Measurements from ENCODE around the gene UPF3A. TPM values are rescaled to one million over a fixed set of nuclear protein-coding genes. Genes with fewer than 3 reads are reported as not detected.

Gene UPF3A
- total and polyA plus RNA-seq, 7 experiments from 2014 or later = 12.3 to 88.7 (median 57.9) TPM

DNA sequence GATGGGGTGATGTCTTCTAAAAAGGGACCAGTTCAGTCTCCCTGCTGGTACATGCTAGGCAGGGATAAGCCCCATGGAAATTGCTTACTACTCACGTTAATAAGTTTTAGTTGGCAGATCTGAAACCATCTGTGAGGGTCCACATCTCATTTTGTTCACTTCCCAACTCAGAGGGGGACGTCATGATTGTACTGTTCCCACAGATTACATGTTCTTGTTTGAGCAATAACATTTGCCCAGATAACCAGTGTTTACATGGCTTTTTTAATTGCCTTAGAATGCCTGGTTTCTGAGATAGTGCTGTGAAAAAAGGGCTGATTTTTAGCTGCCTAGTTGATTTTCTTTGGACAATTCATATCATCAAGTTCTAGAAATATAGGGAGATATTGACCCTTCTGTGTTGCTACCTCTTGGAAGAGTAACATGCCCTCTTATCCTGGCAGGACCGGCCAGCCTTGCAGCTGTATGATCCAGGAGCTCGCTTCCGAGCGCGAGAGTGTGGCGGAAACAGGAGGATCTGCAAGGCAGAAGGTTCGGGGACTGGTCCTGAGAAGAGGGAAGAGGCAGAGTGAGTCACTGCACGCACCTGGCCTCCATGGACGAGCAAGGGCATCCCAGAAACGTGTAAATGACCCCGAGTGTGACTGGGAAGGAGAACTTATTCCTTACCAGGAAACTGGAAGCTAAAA, 23.1 kb downstream of the UPF3A start:
- H3K27ac ChIP-seq (ENCODE audit: low read depth, low read length) = no peak overlapping the region
- ATAC-seq = no peak
- H3K27me3 ChIP-seq (ENCODE audit: control insufficient read depth in 2 of 2, insufficient read depth in 2 of 2, low read length in 2 of 2) = no peaks in the 10 kb centered on the region
- Mint-ChIP-seq H3K27ac (no peak overlapping the region), H3K9me3 (no peaks in the 10 kb centered on the region), H3K4me1 (peaks cover 0 to 4% (median 0%) of the 10 kb centered on the region in 7 donors), H3K4me3 (peak overlapping the region in 1 of 10 donors; percentile 16), H3K36me3 (peaks cover 4 to 23% (median 6%) of the 10 kb centered on the region in 5 donors), H3K27me3 (no peaks in the 10 kb centered on the region)
- ChIA-PET POLR2A (no interaction called here), CTCF (no interaction called here)
- H3K4me1 ChIP-seq (ENCODE audit: control insufficient read depth in 2 of 2, insufficient read depth in 2 of 2, low read length in 2 of 2) = no peaks in the 10 kb centered on the region
- intact Hi-C loops (cut with micrococcal nuclease) = no loop called here
- DNase-seq = no peak
- peaks cover 6 to 49% (median 11%) of the 10 kb centered on the region in 3 experiments for H3K36me3 ChIP-seq (ENCODE audit: control insufficient read depth in 2 of 3, insufficient read depth in 3 of 3, low read length in 3 of 3)
- no peak overlapping the region for H3K4me3 ChIP-seq (ENCODE audit: low read length)
- no peaks in the 10 kb centered on the region for H3K9me3 ChIP-seq (ENCODE audit: control insufficient read depth in 2 of 3, low read length in 3 of 3)

GRCh38 chr13:114309086-114309485, 27.7 kb downstream of the UPF3A start:
- ChIA-PET CTCF (no interaction called here), POLR2A (interaction anchor here (1.0 kb wide), 1 partner anchor 29 kb away, joined by 4 read pairs; no protein-coding TSS in a partner anchor)
- Histone ChIP-seq H3K4me3 (ENCODE audit: low read length) (no peak overlapping the region), H3K36me3 (ENCODE audit: control insufficient read depth in 2 of 3, insufficient read depth in 3 of 3, low read length in 3 of 3) (peaks cover 3 to 18% (median 7%) of the 10 kb centered on the region in 3 experiments), H3K27ac (ENCODE audit: low read depth, low read length) (no peak overlapping the region), H3K9me3 (ENCODE audit: control insufficient read depth in 2 of 3, low read length in 3 of 3) (no peaks in the 10 kb centered on the region), H3K4me1 (ENCODE audit: control insufficient read depth in 2 of 2, insufficient read depth in 2 of 2, low read length in 2 of 2) (peaks cover 7 to 9% of the 10 kb centered on the region in 2 donors), H3K27me3 (ENCODE audit: control insufficient read depth in 2 of 2, insufficient read depth in 2 of 2, low read length in 2 of 2) (no peaks in the 10 kb centered on the region)
- intact Hi-C loops (cut with micrococcal nuclease) = no loop called here
- no peak overlapping the region for H3K4me3 Mint-ChIP-seq
- peaks cover 0 to 8% (median 4%) of the 10 kb centered on the region in 5 donors for H3K36me3 Mint-ChIP-seq
- H3K27ac Mint-ChIP-seq = peak overlapping the region in 1 of 9 donors; percentile 41
- H3K27me3 Mint-ChIP-seq = no peaks in the 10 kb centered on the region
- peaks cover 7 to 15% (median 14%) of the 10 kb centered on the region in 7 donors for H3K4me1 Mint-ChIP-seq
- ATAC-seq (no peak), DNase-seq (no peak)
- H3K9me3 Mint-ChIP-seq = peaks cover 0 to 4% (median 0%) of the 10 kb centered on the region in 11 donors

- POLR2A ChIA-PET = interaction anchor here (1.0 kb wide), 1 partner anchor 29 kb away, joined by 4 read pairs; no protein-coding TSS in a partner anchor
- intact Hi-C loops (cut with micrococcal nuclease) = no loop called here
- Histone ChIP-seq H3K27me3 (ENCODE audit: control insufficient read depth in 2 of 2, insufficient read depth in 2 of 2, low read length in 2 of 2) (no peaks in the 10 kb centered on the region), H3K9me3 (ENCODE audit: control insufficient read depth in 2 of 3, low read length in 3 of 3) (no peaks in the 10 kb centered on the region), H3K4me1 (ENCODE audit: control insufficient read depth in 2 of 2, insufficient read depth in 2 of 2, low read length in 2 of 2) (peaks cover 7 to 9% of the 10 kb centered on the region in 2 donors), H3K4me3 (ENCODE audit: low read length) (no peak overlapping the region), H3K27ac (ENCODE audit: low read depth, low read length) (no peak overlapping the region), H3K36me3 (ENCODE audit: control insufficient read depth in 2 of 3, insufficient read depth in 3 of 3, low read length in 3 of 3) (peaks cover 0 to 11% (median 0%) of the 10 kb centered on the region in 3 experiments)
- DNase-seq (no peak), ATAC-seq (no peak)
- CTCF ChIA-PET = no interaction called here
- H3K36me3 Mint-ChIP-seq = peaks cover 0 to 5% (median 4%) of the 10 kb centered on the region in 5 donors
- no peaks in the 10 kb centered on the region for H3K27me3 Mint-ChIP-seq
- no peak overlapping the region for H3K4me3 Mint-ChIP-seq
- no peak overlapping the region for H3K27ac Mint-ChIP-seq
- peaks cover 0 to 4% (median 0%) of the 10 kb centered on the region in 11 donors for H3K9me3 Mint-ChIP-seq
- H3K4me1 Mint-ChIP-seq = peaks cover 8 to 18% (median 17%) of the 10 kb centered on the region in 7 donors
Observed at GRCh38 chr13:114309806-114310410, 28.5 kb downstream of the UPF3A start.

DNA sequence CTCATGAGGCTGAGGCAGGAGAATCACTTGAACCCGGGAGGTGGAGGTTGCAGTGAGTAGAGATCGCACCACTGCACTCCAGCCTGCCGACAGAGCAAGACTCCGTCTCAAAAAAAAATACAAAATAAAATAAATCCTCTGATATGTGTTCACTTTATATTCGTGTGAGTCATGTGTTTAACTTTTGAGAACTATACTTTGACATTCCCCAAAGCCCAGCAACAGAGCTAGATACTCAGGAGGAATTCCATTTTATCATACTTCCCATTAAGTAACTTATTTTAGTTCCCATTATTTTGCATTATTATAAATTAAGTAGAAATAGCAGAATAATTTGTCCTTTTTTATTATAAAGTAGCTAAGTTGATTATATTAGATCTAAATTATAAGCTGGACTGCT, 29.6 kb downstream of the UPF3A start:
- no peak overlapping the region for H3K4me3 Mint-ChIP-seq
- no peaks in the 10 kb centered on the region for H3K27me3 Mint-ChIP-seq
- ChIA-PET POLR2A (no interaction called here), CTCF (interaction anchor here (0.7 to 0.9 kb wide), 3 partner anchors 17 to 110 kb away, joined by 3 to 4 read pairs (median 3); no protein-coding TSS in a partner anchor)
- H3K9me3 Mint-ChIP-seq = peaks cover 0 to 4% (median 0%) of the 10 kb centered on the region in 11 donors
- H3K36me3 Mint-ChIP-seq = peaks cover 0 to 11% (median 4%) of the 10 kb centered on the region in 5 donors
- ATAC-seq (no peak), DNase-seq (no peak)
- intact Hi-C loops (cut with micrococcal nuclease) = no loop called here
- Histone ChIP-seq H3K27me3 (ENCODE audit: control insufficient read depth in 2 of 2, insufficient read depth in 2 of 2, low read length in 2 of 2) (no peaks in the 10 kb centered on the region), H3K36me3 (ENCODE audit: control insufficient read depth in 2 of 3, insufficient read depth in 3 of 3, low read length in 3 of 3) (peaks cover 0 to 9% (median 0%) of the 10 kb centered on the region in 3 experiments), H3K4me1 (ENCODE audit: control insufficient read depth in 2 of 2, insufficient read depth in 2 of 2, low read length in 2 of 2) (peaks cover 9 to 16% of the 10 kb centered on the region in 2 donors), H3K4me3 (ENCODE audit: low read length) (no peak overlapping the region), H3K9me3 (ENCODE audit: control insufficient read depth in 2 of 3, low read length in 3 of 3) (no peaks in the 10 kb centered on the region), H3K27ac (ENCODE audit: low read depth, low read length) (no peak overlapping the region)
- H3K27ac Mint-ChIP-seq = no peak overlapping the region
- peaks cover 16 to 27% (median 25%) of the 10 kb centered on the region in 7 donors for H3K4me1 Mint-ChIP-seq

- Mint-ChIP-seq H3K27me3 (no peaks in the 10 kb centered on the region), H3K36me3 (peaks cover 0 to 11% (median 4%) of the 10 kb centered on the region in 5 donors), H3K9me3 (peaks cover 0 to 4% (median 0%) of the 10 kb centered on the region in 11 donors), H3K4me1 (peaks cover 16 to 27% (median 25%) of the 10 kb centered on the region in 7 donors), H3K4me3 (no peak overlapping the region), H3K27ac (no peak overlapping the region)
- H3K4me3 ChIP-seq (ENCODE audit: low read length) = no peak overlapping the region
- no peak for ATAC-seq
- peaks cover 0 to 5% (median 0%) of the 10 kb centered on the region in 3 experiments for H3K36me3 ChIP-seq (ENCODE audit: control insufficient read depth in 2 of 3, insufficient read depth in 3 of 3, low read length in 3 of 3)
- H3K27me3 ChIP-seq (ENCODE audit: control insufficient read depth in 2 of 2, insufficient read depth in 2 of 2, low read length in 2 of 2) = no peaks in the 10 kb centered on the region
- no peak overlapping the region for H3K27ac ChIP-seq (ENCODE audit: low read depth, low read length)
- DNase-seq = no peak
- CTCF ChIA-PET = interaction anchor here (0.7 to 0.9 kb wide), 3 partner anchors 17 to 111 kb away, joined by 3 to 4 read pairs (median 3); no protein-coding TSS in a partner anchor
- H3K4me1 ChIP-seq (ENCODE audit: control insufficient read depth in 2 of 2, insufficient read depth in 2 of 2, low read length in 2 of 2) = peaks cover 9 to 16% of the 10 kb centered on the region in 2 donors
- POLR2A ChIA-PET = interaction anchor here (1.0 to 3.2 kb wide), 2 partner anchors 30 to 34 kb away, joined by 3 to 14 read pairs; partner anchors contain the start of gene UPF3A
- intact Hi-C loops (cut with micrococcal nuclease) = no loop called here
- no peaks in the 10 kb centered on the region for H3K9me3 ChIP-seq (ENCODE audit: control insufficient read depth in 2 of 3, low read length in 3 of 3)
Observed at GRCh38 chr13:114311387-114311786, 30.0 kb downstream of the UPF3A start.

GRCh38 chr13:114311908-114312307, 30.5 kb downstream of the UPF3A start:
- no peaks in the 10 kb centered on the region for H3K9me3 ChIP-seq (ENCODE audit: control insufficient read depth in 2 of 3, low read length in 3 of 3)
- intact Hi-C loops (cut with micrococcal nuclease) = no loop called here
- POLR2A ChIA-PET = interaction anchor here (0.7 to 3.2 kb wide), 4 partner anchors 10 to 348 kb away, joined by 3 to 14 read pairs (median 4); partner anchors contain the start of gene UPF3A
- no peaks in the 10 kb centered on the region for H3K27me3 ChIP-seq (ENCODE audit: control insufficient read depth in 2 of 2, insufficient read depth in 2 of 2, low read length in 2 of 2)
- no peak overlapping the region for H3K27ac Mint-ChIP-seq
- peaks cover 9 to 16% of the 10 kb centered on the region in 2 donors for H3K4me1 ChIP-seq (ENCODE audit: control insufficient read depth in 2 of 2, insufficient read depth in 2 of 2, low read length in 2 of 2)
- peaks cover 19 to 31% (median 26%) of the 10 kb centered on the region in 7 donors for H3K4me1 Mint-ChIP-seq
- peaks cover 0 to 4% (median 0%) of the 10 kb centered on the region in 11 donors for H3K9me3 Mint-ChIP-seq
- H3K36me3 Mint-ChIP-seq = peaks cover 0 to 11% (median 3%) of the 10 kb centered on the region in 5 donors
- CTCF ChIA-PET = interaction anchor here (0.9 kb wide), 1 partner anchor 18 kb away, joined by 3 read pairs; no protein-coding TSS in a partner anchor
- no peaks in the 10 kb centered on the region for H3K36me3 ChIP-seq (ENCODE audit: control insufficient read depth in 2 of 3, insufficient read depth in 3 of 3, low read length in 3 of 3)
- no peaks in the 10 kb centered on the region for H3K27me3 Mint-ChIP-seq
- no peak overlapping the region for H3K4me3 ChIP-seq (ENCODE audit: low read length)
- ATAC-seq (no peak), DNase-seq (no peak)
- no peak overlapping the region for H3K27ac ChIP-seq (ENCODE audit: low read depth, low read length)
- no peak overlapping the region for H3K4me3 Mint-ChIP-seq
